EH (cell line): ENCODE measurements around the gene NXPE3.
A peak's percentile ranks its signal among the peaks of the same experiment; 100 is the strongest.

Experiments used
- DNase-seq: peaks from one replicate; pipeline ENCODE4 v3.0.0-alpha.2; 2015; ENCODE audit warnings: low read depth

The NXPE3 gene

GRCh38 chr3:101828691-101829436 lies 49.9 kb downstream of the NXPE3 start:
- DNase-seq, result peak; percentile 71

GRCh38 chr3:101829437-101829830 lies 50.4 kb downstream of the NXPE3 start:
- no peak for DNase-seq

- DNase-seq, result no peak
Observed at GRCh38 chr3:101829874-101830273, 50.9 kb downstream of the NXPE3 start.

GRCh38 chr3:101833446-101833974 lies 54.5 kb downstream of the NXPE3 start:
- DNase-seq, result no peak

DNA sequence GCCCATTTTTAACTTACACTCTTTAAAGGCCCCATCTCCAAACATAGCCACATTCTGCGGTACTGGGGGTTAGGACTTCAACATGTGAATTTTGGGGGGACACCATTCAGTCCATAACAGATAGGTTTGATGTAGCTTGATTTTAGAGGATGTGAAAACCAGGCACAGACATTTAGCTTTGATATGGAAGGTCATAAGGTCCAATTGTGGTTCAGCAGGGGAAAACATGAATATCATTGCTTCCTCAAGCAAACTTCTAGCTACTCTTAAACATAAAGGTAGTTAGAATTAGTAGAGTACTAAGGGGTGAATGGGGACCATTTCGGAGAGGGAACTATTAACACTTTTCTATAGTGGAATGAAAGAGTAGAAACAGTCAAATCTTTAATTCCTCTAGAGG lies 56.7 kb downstream of the NXPE3 start:
- DNase-seq, result no peak

- no peak for DNase-seq
Observed at GRCh38 chr3:101836160-101836559, 57.1 kb downstream of the NXPE3 start.

GRCh38 chr3:101836652-101837598 lies 57.9 kb downstream of the NXPE3 start:
- peak; percentile 79 for DNase-seq

GRCh38 chr3:101838691-101839090 lies 59.7 kb downstream of the NXPE3 start:
- DNase-seq, result no peak

GRCh38 chr3:101840066-101840465 lies 61.1 kb downstream of the NXPE3 start:
- no peak for DNase-seq

- peak; percentile 86 for DNase-seq
Observed at GRCh38 chr3:101842245-101842934, 63.4 kb downstream of the NXPE3 start.

DNA sequence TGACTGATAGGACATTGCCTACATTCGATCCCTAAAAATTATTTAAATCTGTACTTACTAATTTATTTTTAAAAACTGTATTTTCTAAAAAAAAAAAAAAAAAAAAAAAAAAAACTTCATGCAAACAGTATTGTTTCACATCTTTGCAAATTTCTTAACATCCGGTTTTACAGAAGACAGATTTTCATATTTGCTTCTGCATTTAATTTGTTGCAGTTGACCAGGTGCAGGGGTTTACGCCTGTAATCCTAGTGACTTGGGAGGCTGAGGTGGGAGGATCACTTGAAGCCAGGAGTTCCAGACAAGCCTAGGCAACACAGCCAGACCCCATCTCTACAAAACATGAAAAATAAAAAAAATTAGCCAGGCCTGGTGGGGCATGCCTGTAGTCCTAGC lies 63.9 kb downstream of the NXPE3 start:
- no peak for DNase-seq

GRCh38 chr3:101845425-101845824 lies 66.4 kb downstream of the NXPE3 start:
- no peak for DNase-seq

DNA sequence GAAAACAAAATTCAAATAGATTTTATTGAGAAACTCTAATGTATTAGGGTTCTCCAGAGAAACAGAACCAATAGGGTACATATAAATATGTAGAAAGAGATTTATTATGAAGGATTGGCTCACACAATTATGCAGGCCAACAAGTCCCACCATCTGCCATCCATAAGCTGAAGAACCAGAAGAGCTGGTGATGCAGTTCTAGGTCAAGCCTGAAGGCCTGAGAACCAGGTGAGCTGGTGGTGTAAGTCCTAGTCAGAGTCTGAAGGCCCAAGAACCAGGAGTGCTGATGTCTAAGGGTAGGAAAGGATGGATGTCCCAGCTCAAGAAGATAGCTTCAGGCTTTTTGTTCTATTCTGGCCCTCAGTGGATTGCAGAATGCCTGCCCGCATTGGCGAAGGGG lies 67.7 kb downstream of the NXPE3 start:
- no peak for DNase-seq

GRCh38 chr3:101847328-101847727 lies 68.3 kb downstream of the NXPE3 start:
- DNase-seq, result peak; percentile 63

DNA sequence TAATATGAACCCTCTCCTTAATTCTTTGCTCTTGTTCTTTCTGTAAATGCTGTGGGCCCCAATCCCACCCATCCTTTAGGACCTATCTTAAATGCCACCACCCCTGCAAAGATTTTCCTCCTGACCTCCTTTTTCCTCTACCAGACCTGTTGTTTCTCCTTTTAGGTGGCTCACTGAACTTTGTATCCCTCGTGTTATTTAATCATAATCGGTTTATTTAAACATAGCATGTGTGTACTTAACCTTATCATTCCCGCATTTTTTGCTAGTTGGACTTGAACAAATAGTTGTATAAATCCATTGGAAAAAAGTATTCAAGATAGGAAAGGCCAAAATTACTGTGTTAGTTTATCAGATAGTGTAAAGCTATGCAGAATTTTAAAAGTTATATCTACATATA lies 69.3 kb downstream of the NXPE3 start:
- DNase-seq, result no peak

GRCh38 chr3:101848754-101849713 lies 70.0 kb downstream of the NXPE3 start, which contains the start of gene NFKBIZ:
Gene NFKBIZ (plus strand): TSS chr3:101849514. CDS start chr3:101849629, 115 bp downstream.
- peak; percentile 96 for DNase-seq

- DNase-seq, result peak; percentile 36
Observed at GRCh38 chr3:101849714-101850245, 70.8 kb downstream of the NXPE3 start.

DNA sequence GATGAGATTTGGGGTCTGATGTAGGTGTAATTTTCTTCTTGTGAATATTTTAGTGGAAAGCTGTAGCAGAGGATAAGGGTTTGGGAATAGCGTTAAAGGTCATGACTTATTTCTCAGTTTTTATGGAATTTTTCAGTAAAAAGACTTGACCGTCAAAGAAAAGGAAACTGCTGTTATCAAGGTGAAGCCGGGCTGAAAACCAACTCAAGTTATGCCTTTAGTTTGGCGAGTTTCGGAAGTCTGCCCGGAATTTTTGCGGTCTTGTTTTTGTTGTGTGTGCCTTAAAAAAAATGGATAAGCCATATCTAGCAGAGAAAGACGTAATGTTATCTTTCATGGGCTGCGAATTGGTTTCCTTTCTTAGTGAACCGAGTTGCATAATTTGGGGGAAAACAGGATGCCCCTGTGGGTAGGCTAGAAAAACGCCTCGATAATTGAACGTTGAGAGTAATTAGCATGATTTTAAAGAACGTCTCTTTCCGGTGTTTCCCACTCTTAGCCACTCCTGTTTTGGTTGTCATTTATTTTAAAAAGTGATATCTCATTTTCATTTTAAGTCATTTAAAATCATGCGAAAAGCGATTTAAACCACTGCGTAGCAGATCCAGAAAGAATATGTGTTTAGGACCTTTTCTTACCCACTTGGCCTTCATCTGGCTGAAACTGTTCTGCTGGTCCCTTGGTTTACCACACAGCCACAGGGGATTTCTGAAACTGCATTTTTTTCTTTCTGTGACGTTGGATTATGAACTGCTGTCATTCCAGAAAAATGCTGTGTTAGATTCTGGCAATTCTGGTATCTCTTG lies 71.4 kb downstream of the NXPE3 start:
- peak; percentile 80 for DNase-seq

DNA sequence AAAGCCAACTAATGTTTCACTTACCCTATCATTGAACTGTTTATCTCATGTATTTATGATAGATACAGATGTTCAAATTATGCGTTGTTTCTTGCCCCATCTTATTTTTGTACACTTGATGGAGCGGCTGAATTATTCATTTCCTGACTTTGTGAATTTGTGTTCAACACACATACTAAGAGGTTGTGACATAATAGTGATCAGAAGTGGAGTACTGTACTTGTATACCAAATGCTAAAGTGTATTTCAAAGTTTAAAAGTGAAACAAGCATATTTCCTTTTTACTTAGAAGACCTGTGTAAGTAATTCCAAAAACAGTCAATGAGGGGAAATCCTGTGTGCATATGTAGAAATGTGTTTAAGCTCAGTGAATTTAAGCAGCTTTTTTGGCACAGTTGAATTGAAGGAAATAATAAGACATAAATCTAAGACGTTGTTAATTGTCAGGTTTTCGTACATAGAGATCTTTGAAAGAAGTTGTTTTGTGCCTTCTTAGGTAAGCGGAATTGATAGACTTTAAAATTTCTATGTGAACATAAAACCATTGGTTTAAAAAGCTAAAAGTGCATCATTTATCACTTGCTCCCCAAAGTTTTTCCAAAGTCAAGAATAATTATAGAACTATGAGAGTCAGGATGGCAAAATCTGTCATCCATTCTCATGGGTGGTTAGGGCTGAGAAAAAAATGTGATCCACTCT lies 72.2 kb downstream of the NXPE3 start:
- DNase-seq, result no peak
